Activated naive CD8-positive, alpha-beta T cell treated with anti-CD3 and anti-CD28 coated beads, Interleukin-2, amount 50 U/mL, for 24 hours (primary cell): ENCODE data around the gene CPNE9.
"Not testable (repeated sequence)": the region's sequence is repeated elsewhere in the genome, so short reads cannot be mapped to it uniquely, and the experiment has no call there.

Experiments
- ATAC-seq: fragments of 150-1000 bp; cut with Tn5 transposase; one replicate; pipeline ENCODE4 v1.10.0; 2021
- DNase-seq: peaks from one replicate; pipeline ENCODE4 v3.0.0; 2021
- H3K27ac Mint-ChIP-seq: one replicate; pipeline ENCODE4 v1.8.0; 2021; ENCODE audit warnings: mild to moderate bottlenecking, mixed read lengths
- H3K27me3 Mint-ChIP-seq: one replicate; pipeline ENCODE4 v1.8.0; 2021; ENCODE audit warnings: mixed read lengths
- H3K36me3 Mint-ChIP-seq: one replicate; pipeline ENCODE4 v1.8.0; 2021; ENCODE audit warnings: low read depth, mixed read lengths
- H3K4me1 Mint-ChIP-seq: one replicate; pipeline ENCODE4 v1.8.0; 2021; ENCODE audit warnings: mixed read lengths
- H3K4me3 Mint-ChIP-seq: one replicate; pipeline ENCODE4 v1.8.0; 2021; ENCODE audit warnings: mild to moderate bottlenecking, moderate library complexity, mixed read lengths
- H3K9me3 Mint-ChIP-seq: one replicate; pipeline ENCODE4 v1.8.0; 2021; ENCODE audit warnings: mixed read lengths

Gene CPNE9

GRCh38 chr3:9760779-9761505 lies 57.3 kb downstream of the CPNE9 start:
- H3K4me3 Mint-ChIP-seq: no peak overlapping the region
- DNase-seq (no peak), ATAC-seq (peak; percentile 5)
- no peaks in the 10 kb centered on the region for H3K9me3 Mint-ChIP-seq
- peaks cover 33% of the 10 kb centered on the region for H3K36me3 Mint-ChIP-seq
- H3K27ac Mint-ChIP-seq: no peak overlapping the region
- H3K27me3 Mint-ChIP-seq: no peaks in the 10 kb centered on the region
- peaks cover 2% of the 10 kb centered on the region for H3K4me1 Mint-ChIP-seq

DNA sequence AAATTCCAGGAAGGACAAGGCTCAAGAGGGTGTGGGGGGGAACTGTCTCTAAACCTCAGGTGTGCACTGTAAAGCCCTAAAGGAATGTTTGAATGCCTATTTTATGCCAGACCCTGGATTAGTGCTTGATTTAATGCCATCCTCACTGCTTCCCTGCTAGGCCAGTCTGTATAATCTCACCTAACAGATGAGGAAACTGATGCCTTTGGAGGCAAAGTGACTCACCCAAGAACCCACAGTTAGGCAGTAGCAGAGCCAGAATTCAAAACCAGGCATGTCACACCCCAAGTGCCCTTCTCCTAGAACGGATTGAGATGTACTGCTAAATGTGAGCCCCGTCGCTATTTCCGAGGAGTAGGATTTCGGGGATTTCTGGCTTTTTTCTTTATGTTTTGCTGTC lies 58.3 kb downstream of the CPNE9 start:
- peaks cover 28% of the 10 kb centered on the region for H3K36me3 Mint-ChIP-seq

DNA sequence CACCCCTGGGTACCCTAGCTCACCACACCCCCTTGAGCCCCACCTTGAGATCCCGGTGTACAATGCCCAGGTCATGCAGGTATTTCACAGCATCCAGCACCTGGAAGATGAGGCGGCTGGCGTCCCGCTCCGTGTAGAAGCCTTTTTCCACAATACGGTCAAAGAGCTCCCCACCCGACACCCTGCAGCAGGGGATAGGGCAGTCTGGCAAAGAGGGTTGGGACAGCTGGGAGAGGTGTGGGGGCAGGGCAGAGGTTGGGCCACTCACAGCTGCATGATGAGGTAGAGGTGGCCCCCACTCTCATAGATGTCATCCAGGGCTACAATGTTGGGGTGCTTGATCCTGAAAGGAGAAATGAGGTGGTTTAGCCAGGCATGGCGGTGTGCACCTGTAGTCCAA lies 59.2 kb downstream of the CPNE9 start:
- Mint-ChIP-seq H3K27ac (no peak overlapping the region), H3K27me3 (no peaks in the 10 kb centered on the region)
- no peak for ATAC-seq

More for the DNA sequence above, 58.3 kb downstream of the CPNE9 start:
- Mint-ChIP-seq H3K4me3 (no peak overlapping the region), H3K27ac (no peak overlapping the region), H3K4me1 (peaks cover 3% of the 10 kb centered on the region), H3K27me3 (no peaks in the 10 kb centered on the region), H3K9me3 (no peaks in the 10 kb centered on the region)
- ATAC-seq: no peak
- no peak for DNase-seq

GRCh38 chr3:9765865-9766264 lies 62.2 kb downstream of the CPNE9 start:
- Mint-ChIP-seq H3K27me3 (peaks cover under 1% of the 10 kb centered on the region), H3K4me3 (no peak overlapping the region), H3K9me3 (no peaks in the 10 kb centered on the region), H3K36me3 (peaks cover 18% of the 10 kb centered on the region), H3K27ac (no peak overlapping the region), H3K4me1 (peaks cover 31% of the 10 kb centered on the region)
- no peak for ATAC-seq
- no peak for DNase-seq

More for the DNA sequence above, 59.2 kb downstream of the CPNE9 start:
- Mint-ChIP-seq H3K4me1 (peaks cover 9% of the 10 kb centered on the region), H3K4me3 (no peak overlapping the region), H3K36me3 (peaks cover 30% of the 10 kb centered on the region), H3K9me3 (no peaks in the 10 kb centered on the region)
- DNase-seq: no peak

DNA sequence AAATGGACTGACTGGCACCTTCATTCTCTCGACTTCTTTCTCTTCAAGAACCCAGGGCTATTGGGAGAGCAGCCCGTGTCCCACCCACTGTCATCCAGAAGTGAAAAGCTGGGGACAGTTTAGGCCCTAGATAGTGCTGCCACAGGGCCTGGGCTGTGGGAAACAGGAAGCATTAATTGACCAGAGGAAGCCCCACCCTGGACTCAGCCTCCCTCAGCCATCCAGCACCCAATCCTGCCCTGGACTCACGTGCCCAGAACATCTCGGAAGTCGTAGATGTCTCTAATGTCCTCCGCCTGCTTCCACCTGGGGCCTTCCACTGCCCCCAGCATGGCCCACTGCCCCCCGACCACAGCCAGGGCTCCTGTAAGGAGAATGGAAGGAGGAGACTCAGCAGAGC lies 63.8 kb downstream of the CPNE9 start:
- no peak overlapping the region for H3K27ac Mint-ChIP-seq
- DNase-seq (no peak), ATAC-seq (no peak)
- H3K36me3 Mint-ChIP-seq: peaks cover 15% of the 10 kb centered on the region
- H3K27me3 Mint-ChIP-seq: peaks cover 1% of the 10 kb centered on the region
- H3K9me3 Mint-ChIP-seq: no peaks in the 10 kb centered on the region
- no peak overlapping the region for H3K4me3 Mint-ChIP-seq
- peaks cover 31% of the 10 kb centered on the region for H3K4me1 Mint-ChIP-seq

- DNase-seq (no peak), ATAC-seq (no peak)
- Mint-ChIP-seq H3K27ac (no peak overlapping the region), H3K27me3 (peaks cover 1% of the 10 kb centered on the region), H3K4me1 (peaks cover 31% of the 10 kb centered on the region), H3K36me3 (peaks cover 15% of the 10 kb centered on the region), H3K4me3 (no peak overlapping the region), H3K9me3 (no peaks in the 10 kb centered on the region)
Observed at GRCh38 chr3:9768141-9768775, 64.6 kb downstream of the CPNE9 start.

GRCh38 chr3:9769012-9769411 lies 65.4 kb downstream of the CPNE9 start:
- DNase-seq (no peak), ATAC-seq (no peak)
- Mint-ChIP-seq H3K36me3 (peaks cover 15% of the 10 kb centered on the region), H3K27me3 (peaks cover 1% of the 10 kb centered on the region), H3K27ac (peak overlapping the region; percentile 57), H3K4me3 (peak overlapping the region; percentile 80), H3K9me3 (no peaks in the 10 kb centered on the region), H3K4me1 (peaks cover 31% of the 10 kb centered on the region)

- peak; percentile 76 for DNase-seq
- H3K4me1 Mint-ChIP-seq: peaks cover 31% of the 10 kb centered on the region
- H3K27ac Mint-ChIP-seq: peak within 1 kb of the TSS; percentile 57
Observed at GRCh38 chr3:9769426-9770275, 66.0 kb downstream of the CPNE9 start, which contains the start of gene CAMK1. CAMK1 (minus strand) TSS chr3:9769947; CDS start chr3:9767749, 2,198 bp downstream.

GRCh38 chr3:9770276-9770812 lies 66.7 kb downstream of the CPNE9 start:
- ATAC-seq (no peak), DNase-seq (no peak)
- peaks cover 1% of the 10 kb centered on the region for H3K27me3 Mint-ChIP-seq
- H3K4me3 Mint-ChIP-seq: peak overlapping the region; percentile 63
- peaks cover 11% of the 10 kb centered on the region for H3K36me3 Mint-ChIP-seq
- H3K27ac Mint-ChIP-seq: peak overlapping the region; percentile 56
- peaks cover 32% of the 10 kb centered on the region for H3K4me1 Mint-ChIP-seq
- no peaks in the 10 kb centered on the region for H3K9me3 Mint-ChIP-seq

More at GRCh38 chr3:9769426-9770275, 66.0 kb downstream of the CPNE9 start, which contains the start of gene CAMK1:
- peak; percentile 97 for ATAC-seq
- H3K9me3 Mint-ChIP-seq: no peaks in the 10 kb centered on the region
- H3K27me3 Mint-ChIP-seq: peaks cover 1% of the 10 kb centered on the region
- H3K4me3 Mint-ChIP-seq: peak within 1 kb of the TSS; percentile 80
- peaks cover 15% of the 10 kb centered on the region for H3K36me3 Mint-ChIP-seq

- ATAC-seq, H3K27ac Mint-ChIP-seq: not testable (repeated sequence)
Observed at GRCh38 chr3:9771007-9771406, 67.4 kb downstream of the CPNE9 start.

DNA sequence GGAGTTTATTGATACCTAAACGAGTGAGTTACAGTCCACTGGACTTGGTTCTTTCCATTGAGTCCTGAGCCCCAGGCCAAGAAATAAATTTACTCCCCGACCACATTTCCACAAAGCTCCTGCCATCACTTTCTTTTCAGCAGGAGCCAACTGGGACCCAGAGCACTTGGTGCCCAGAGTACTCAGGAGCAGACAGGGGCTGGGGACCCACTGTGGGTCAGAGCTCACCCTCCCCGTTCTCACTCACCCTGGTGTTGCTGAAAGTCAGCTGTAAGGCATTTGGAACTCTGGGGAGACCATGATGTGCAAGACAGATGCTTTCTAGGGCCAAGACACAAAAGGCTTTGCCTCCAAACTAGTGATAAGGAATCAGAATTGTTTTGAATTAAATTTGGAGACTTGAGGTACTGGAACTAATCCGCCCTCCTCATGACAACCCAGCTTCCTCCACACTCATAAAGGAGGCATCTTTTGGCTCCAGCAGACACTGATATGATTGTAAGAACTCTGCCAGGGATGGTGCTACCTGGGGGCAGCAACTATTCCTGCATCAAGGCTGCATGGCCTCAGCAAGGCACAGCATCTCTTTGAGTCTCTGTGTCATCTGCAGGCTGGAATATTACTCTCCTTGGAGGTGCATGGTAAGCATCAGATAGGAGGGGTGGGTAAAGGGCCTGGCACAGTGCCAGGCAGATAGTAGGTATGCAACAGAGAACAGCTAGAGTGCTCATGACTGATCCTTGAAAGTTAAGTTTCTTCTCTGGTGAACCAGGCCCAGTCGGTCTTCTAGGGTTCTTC lies 73.5 kb downstream of the CPNE9 start:
- no peaks in the 10 kb centered on the region for H3K27me3 Mint-ChIP-seq
- peak overlapping the region; percentile 89 for H3K27ac Mint-ChIP-seq
- H3K9me3 Mint-ChIP-seq: no peaks in the 10 kb centered on the region
- peak overlapping the region; percentile 10 for H3K4me3 Mint-ChIP-seq
- ATAC-seq (no peak), DNase-seq (no peak)
- peaks cover 60% of the 10 kb centered on the region for H3K4me1 Mint-ChIP-seq
- H3K36me3 Mint-ChIP-seq: peaks cover 19% of the 10 kb centered on the region

More at GRCh38 chr3:9771007-9771406, 67.4 kb downstream of the CPNE9 start:
- Mint-ChIP-seq H3K4me3 (peak overlapping the region; percentile 63), H3K4me1 (peaks cover 35% of the 10 kb centered on the region)
- DNase-seq, H3K27me3 Mint-ChIP-seq, H3K36me3 Mint-ChIP-seq, H3K9me3 Mint-ChIP-seq: not testable (repeated sequence)

GRCh38 chr3:9777694-9778021 lies 74.0 kb downstream of the CPNE9 start:
- no peaks in the 10 kb centered on the region for H3K27me3 Mint-ChIP-seq
- ATAC-seq (peak; percentile 45), DNase-seq (no peak)
- peak overlapping the region; percentile 10 for H3K4me3 Mint-ChIP-seq
- peaks cover 24% of the 10 kb centered on the region for H3K36me3 Mint-ChIP-seq
- H3K9me3 Mint-ChIP-seq: no peaks in the 10 kb centered on the region
- peak overlapping the region; percentile 89 for H3K27ac Mint-ChIP-seq
- H3K4me1 Mint-ChIP-seq: peaks cover 65% of the 10 kb centered on the region

DNA sequence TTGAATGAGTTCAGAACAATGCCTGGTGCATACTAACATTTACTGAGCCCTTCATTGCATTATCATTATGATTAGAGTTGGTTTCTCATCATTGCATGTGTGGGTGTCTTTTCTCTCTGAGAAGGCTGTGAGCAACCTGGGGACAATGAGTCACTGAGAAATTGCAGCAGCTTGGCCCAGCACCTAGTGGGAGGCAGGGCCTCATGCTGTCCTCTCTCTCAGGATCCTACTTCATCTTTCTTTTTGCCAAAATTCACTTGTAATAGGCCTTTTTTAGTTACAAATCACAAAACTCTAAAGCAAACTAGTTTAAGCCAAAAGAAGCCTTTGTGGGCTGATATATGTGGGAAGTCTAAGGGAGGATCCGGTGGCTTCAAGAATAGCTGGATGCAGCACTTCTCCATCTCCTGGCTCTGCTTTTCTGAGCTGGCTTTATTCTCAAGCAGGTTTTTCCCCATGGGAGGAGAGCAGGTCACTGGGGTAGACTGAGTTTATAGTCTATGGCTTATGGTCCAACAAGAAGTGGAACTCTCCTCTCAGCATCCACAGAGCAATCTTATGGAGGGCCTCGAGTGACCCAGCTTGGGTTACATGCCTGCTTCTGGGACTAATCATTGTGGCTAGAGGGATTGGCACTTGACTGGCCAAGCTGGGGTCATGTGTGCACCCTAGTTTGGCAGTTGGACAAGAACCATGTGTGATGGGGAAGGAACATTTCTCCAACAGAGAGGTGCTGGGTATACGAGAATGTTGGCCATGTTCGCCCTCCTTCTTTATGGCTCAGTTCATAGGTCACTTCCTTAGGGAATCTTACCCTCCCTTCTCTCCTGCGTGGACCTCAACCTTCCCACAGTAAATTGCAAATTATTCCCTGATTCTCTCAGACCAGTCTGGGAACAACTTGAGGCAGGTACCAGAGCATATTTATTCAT lies 74.8 kb downstream of the CPNE9 start:
- H3K4me1 Mint-ChIP-seq: peaks cover 69% of the 10 kb centered on the region
- peak overlapping the region; percentile 89 for H3K27ac Mint-ChIP-seq
- H3K36me3 Mint-ChIP-seq: peaks cover 28% of the 10 kb centered on the region
- H3K9me3 Mint-ChIP-seq: no peaks in the 10 kb centered on the region
- H3K27me3 Mint-ChIP-seq: no peaks in the 10 kb centered on the region
- peak; percentile 68 for DNase-seq
- H3K4me3 Mint-ChIP-seq: peak overlapping the region; percentile 42
- peak; percentile 85 for ATAC-seq
